Stimulated activated CD4-positive, alpha-beta T cell treated with anti-CD3 and anti-CD28 coated beads, Interleukin-4, amount 100 ng/mL, for 4 hours (primary cell): ENCODE measurements around the gene CCL16.

Experiments used
- DNase-seq, 2 experiments: peaks; one replicate each; pipeline ENCODE4 v3.0.0-alpha.2; 2020

The CCL16 gene

DNA sequence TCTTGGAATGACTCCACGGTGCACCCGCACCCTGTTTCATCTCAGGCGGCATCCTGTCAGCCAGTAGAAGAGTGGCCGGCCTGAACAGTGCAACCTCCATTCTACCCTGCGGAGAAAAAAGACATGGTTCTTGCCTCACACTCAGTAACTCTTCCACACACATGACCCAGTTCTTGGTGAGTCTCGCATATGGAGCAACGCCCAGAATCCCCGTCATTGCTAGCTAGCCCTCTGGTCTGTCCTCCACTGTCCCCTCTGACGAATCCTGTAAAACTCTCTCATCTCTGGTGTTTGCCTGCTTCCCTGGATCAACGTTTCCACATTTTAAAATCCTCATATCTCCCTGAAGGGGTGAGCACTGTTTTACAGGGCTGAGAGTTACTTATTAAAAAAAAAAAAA is 46.5 kb downstream of the CCL16 start:
- DNase-seq: no peak

- DNase-seq: no peak
Measured at GRCh38 chr17:35932586-35932985, 48.7 kb downstream of the CCL16 start.

DNA sequence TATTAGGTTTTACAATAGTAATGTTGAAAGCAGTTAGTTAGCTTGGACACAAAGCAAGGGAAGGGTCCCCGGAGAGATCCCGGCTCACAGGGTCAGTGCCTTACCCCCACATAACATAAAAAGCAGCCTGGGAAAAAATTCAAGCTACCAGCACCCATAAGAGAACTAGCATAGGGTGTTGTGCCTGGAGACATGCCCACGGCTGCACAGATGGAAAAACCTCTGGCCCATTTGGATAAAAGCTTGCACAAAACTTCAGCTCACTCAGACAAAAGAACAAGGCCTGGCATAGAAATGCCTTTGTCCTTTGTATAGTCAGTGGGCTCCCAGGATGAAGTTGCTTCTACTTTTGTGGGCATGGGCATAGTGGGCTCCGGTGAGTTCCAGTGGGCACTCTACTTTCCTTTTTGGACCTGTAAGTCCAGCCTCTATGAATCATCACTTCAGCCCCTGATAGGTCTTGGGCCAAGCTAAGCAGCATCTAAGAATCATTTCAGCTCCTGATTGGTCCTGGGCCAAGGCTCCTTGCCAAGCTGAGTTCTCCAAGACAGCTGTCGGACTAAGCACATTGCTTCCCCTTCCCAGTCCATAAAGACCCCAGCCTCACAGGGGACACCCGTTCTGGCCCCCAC is 49.4 kb downstream of the CCL16 start:
- no peak for DNase-seq

DNA sequence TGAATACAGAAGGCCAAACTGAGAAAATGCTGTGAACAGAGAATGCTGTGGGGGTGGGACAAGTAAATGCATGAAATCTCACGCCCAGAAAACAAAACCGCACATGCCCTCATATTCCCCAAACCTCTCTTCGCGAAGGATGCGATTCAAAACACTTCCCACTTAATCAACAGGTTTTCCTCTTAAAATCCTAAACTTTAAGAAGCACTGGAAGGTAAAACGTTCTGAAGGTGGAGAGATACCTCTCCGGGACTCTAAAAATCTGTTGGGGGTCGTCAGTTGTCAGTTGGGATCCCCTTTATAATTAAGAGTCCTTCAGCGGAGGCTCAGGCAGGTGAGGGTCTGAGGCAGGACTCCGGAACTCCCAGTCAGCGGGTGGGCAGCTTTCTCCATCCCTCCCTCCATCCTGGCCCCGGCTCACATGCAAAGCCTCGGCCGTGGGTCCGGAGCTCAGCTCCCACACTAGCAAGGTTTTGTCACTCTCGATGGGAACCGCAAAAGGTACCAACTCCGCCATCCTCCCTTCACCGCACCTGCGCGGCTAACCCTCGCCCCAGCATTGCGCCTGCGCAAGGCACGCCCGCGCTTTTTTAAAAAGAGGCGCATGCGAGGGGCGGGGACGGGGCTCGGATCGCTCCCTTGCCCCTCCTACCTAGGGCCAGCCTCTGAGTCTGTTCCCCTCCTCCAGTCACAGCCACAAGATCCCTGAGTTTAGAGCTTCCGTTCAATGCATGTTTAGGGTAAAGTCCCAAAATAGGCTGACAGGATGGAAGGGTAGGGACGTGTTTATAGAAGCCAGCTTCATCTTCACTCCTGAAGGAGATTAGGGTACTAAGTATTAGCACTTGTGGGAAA is 50.9 kb downstream of the CCL16 start, which contains the start of gene RDM1:
Gene RDM1, minus strand, starts transcription at position 563 of the 855 bp plus-strand sequence. Its CDS starts 46 bp downstream, at position 517.
- peak; percentile 71 to 78 for DNase-seq

- no peak for DNase-seq
Measured at GRCh38 chr17:35927714-35928113, 53.6 kb downstream of the CCL16 start.
